Gastroesophageal sphincter (tissue), 3 donors: ENCODE data around the gene B3GLCT.

Experiments
- CTCF ChIP-seq, 4 experiments: fragments of 200-600 bp in 2 of 4; fragments of 450-650 bp in 2 of 4; sonication (generic) in 1 of 4; IDR thresholded peaks; one replicate each; pipeline ENCODE4 v1.5.1; 2017 to 2019; ENCODE audit warnings: antibody characterized with exemption in 4 of 4, mild to moderate bottlenecking in 2 of 4, moderate library complexity in 2 of 4
- EP300 ChIP-seq: sonication (generic); formaldehyde crosslinking; IDR thresholded peaks from one replicate; pipeline ENCODE4 v1.6.1; 2017; ENCODE audit warnings: antibody characterized with exemption, mild to moderate bottlenecking
- POLR2A ChIP-seq, 2 donors: fragments of 450-650 bp; IDR thresholded peaks; one replicate each; pipeline ENCODE4 v1.6.1; 2017; ENCODE audit warnings: antibody characterized with exemption in 2 of 2, mild to moderate bottlenecking in 2 of 2, moderate library complexity in 1 of 2
- POLR2AphosphoS5 ChIP-seq: sonication (generic); formaldehyde crosslinking; IDR thresholded peaks from one replicate; pipeline ENCODE4 v1.6.1; 2017; ENCODE audit warnings: antibody characterized with exemption

GRCh38 chr13:31234729-31235128 lies 35.0 kb downstream of the B3GLCT start:
- peak in 1 of 4 experiments; percentile 8 for TF ChIP-seq CTCF (IDR thresholded peaks at IDR 0.05)
- no peak for TF ChIP-seq POLR2A (IDR thresholded peaks at IDR 0.05)
- TF ChIP-seq POLR2AphosphoS5, result no peak
- no peak for TF ChIP-seq EP300
